Measurements from ENCODE around the gene HMOX2.
A peak's percentile ranks its signal among the peaks of the same experiment; 100 is the strongest.

Gene HMOX2

GRCh38 chr16:4525634-4526277, 49.6 kb downstream of the HMOX2 start:
- no peak for DNase-seq

GRCh38 chr16:4529085-4530060, 53.2 kb downstream of the HMOX2 start:
- DNase-seq: no peak

GRCh38 chr16:4531811-4532210, 55.6 kb downstream of the HMOX2 start:
- DNase-seq: no peak

- no peak for DNase-seq
Measured at GRCh38 chr16:4532238-4532637, 56.0 kb downstream of the HMOX2 start.

GRCh38 chr16:4533490-4533889, 57.3 kb downstream of the HMOX2 start:
- no peak for DNase-seq

- no peak for DNase-seq
Measured at GRCh38 chr16:4534151-4534790, 58.1 kb downstream of the HMOX2 start.

GRCh38 chr16:4535627-4536108, 59.5 kb downstream of the HMOX2 start:
- no peak for DNase-seq

- no peak for DNase-seq
Measured at GRCh38 chr16:4536391-4537106, 60.4 kb downstream of the HMOX2 start.

GRCh38 chr16:4537376-4538343, 61.5 kb downstream of the HMOX2 start:
- DNase-seq: no peak

- peak; percentile 88 for DNase-seq
Measured at GRCh38 chr16:4538350-4539235, 62.4 kb downstream of the HMOX2 start, which contains the start of gene CDIP1. Gene CDIP1, minus strand, starts transcription at chr16:4538773. Its CDS starts 24,643 bp downstream, at chr16:4514130.

GRCh38 chr16:4539716-4540284, 63.6 kb downstream of the HMOX2 start:
- no peak for DNase-seq

- DNase-seq: no peak
Measured at GRCh38 chr16:4544473-4544872, 68.3 kb downstream of the HMOX2 start.

GRCh38 chr16:4548124-4548523, 71.9 kb downstream of the HMOX2 start:
- DNase-seq: no peak

GRCh38 chr16:4550591-4550990, 74.4 kb downstream of the HMOX2 start:
- DNase-seq: no peak

GRCh38 chr16:4552541-4552940, 76.3 kb downstream of the HMOX2 start:
- DNase-seq: no peak

GRCh38 chr16:4556112-4556511, 79.9 kb downstream of the HMOX2 start, which contains the start of gene C16orf96:
Gene C16orf96, plus strand, starts transcription at chr16:4556340. Its CDS starts 150 bp downstream, at chr16:4556490.
- DNase-seq: no peak

GRCh38 chr16:4556580-4556979, 80.4 kb downstream of the HMOX2 start:
- DNase-seq: no peak

GRCh38 chr16:4557973-4558372, 81.8 kb downstream of the HMOX2 start:
- no peak for DNase-seq
